Measurements from ENCODE around the gene RNF44.

GRCh38 chr5:176560364-176560763 is 23.2 kb upstream of the RNF44 start:
- TF ChIP-seq CTCF (IDR thresholded peaks at IDR 0.05; ENCODE audit: extremely low read depth in 1 of 2, insufficient read depth in 1 of 2, low read depth in 1 of 2, low read length in 2 of 2): no peak
- TF ChIP-seq POLR2AphosphoS5 (IDR thresholded peaks at IDR 0.05; ENCODE audit: insufficient read depth, low read depth, low read length): no peak
- no peak for TF ChIP-seq EZH2 (IDR thresholded peaks at IDR 0.05; ENCODE audit: borderline replicate concordance, low read depth, low read length, severe bottlenecking)
- TF ChIP-seq POLR2A (IDR thresholded peaks at IDR 0.05; ENCODE audit: low read depth, low read length): no peak
- no peak for TF ChIP-seq JUN (IDR thresholded peaks at IDR 0.05; ENCODE audit: borderline replicate concordance, insufficient read depth, insufficient read length, low read depth)
- TF ChIP-seq MAX (IDR thresholded peaks at IDR 0.05; ENCODE audit: insufficient read depth, insufficient read length): no peak
- no peak for TF ChIP-seq MYC (IDR thresholded peaks at IDR 0.05; ENCODE audit: low read depth, low read length)
- TF ChIP-seq FOS (IDR thresholded peaks at IDR 0.05; ENCODE audit: borderline replicate concordance, insufficient read depth, low read length): no peak
